Heart left ventricle (tissue), 13 donors: ENCODE measurements around the gene CYREN.

ENCODE experiments used
- POLR2A ChIP-seq, 2 donors: fragments of 450-650 bp; IDR thresholded peaks; one replicate each; pipeline ENCODE4 v1.6.1; 2017; ENCODE audit warnings: antibody characterized with exemption in 2 of 2, mild to moderate bottlenecking in 2 of 2, moderate library complexity in 2 of 2
- TF ChIP-seq, protein P1 (sequence below), 12 donors: fragments of 200-600 bp; sonication (generic) in 4 of 12; IDR thresholded peaks; one replicate each; pipeline versions ENCODE4 v1.5.0 to v1.8.0; 2018 to 2022; ENCODE audit warnings: antibody characterized with exemption in 12 of 12, mild to moderate bottlenecking in 5 of 12
- donor health status: ischemic (EF 13 %, LVEDD 7.1; RV severe dilation, severe dysfunction).
- donor health status: DM: no; HTN: yes; CAD: no.
- donor health status: DM: no; HTN: no; CAD: no.
- donor health status: ischemic (EF 25% LVEDD 6.9; RV normal size, moderate dysfunction).
- donor health status: ischemic (EF 25% LVEDD 5.7; RV mildly dilated, moderate dysfunction).
- donor health status: ischemic (EF 35%, LVEDD 5.7; RV mildly dilated, moderate dysfunction).
- donor health status: nonischemic (EF 11% LVEDD 7.7; RV severe dilation, severe dysfunction).
- donor health status: DM: yes; HTN: yes; CAD: no.
- donor health status: PGD.
- donor health status: ischemic (EF 29% LVEDD 5.4; RV normal size, mild dysfunction).
- donor health status: nonischemic (EF 23%, LVEDD 6.1; RV moderate dilation, normal function).

GRCh38 chr7:135174941-135175340 is 4.4 kb upstream of the CYREN start:
- TF ChIP-seq, protein P1, sequence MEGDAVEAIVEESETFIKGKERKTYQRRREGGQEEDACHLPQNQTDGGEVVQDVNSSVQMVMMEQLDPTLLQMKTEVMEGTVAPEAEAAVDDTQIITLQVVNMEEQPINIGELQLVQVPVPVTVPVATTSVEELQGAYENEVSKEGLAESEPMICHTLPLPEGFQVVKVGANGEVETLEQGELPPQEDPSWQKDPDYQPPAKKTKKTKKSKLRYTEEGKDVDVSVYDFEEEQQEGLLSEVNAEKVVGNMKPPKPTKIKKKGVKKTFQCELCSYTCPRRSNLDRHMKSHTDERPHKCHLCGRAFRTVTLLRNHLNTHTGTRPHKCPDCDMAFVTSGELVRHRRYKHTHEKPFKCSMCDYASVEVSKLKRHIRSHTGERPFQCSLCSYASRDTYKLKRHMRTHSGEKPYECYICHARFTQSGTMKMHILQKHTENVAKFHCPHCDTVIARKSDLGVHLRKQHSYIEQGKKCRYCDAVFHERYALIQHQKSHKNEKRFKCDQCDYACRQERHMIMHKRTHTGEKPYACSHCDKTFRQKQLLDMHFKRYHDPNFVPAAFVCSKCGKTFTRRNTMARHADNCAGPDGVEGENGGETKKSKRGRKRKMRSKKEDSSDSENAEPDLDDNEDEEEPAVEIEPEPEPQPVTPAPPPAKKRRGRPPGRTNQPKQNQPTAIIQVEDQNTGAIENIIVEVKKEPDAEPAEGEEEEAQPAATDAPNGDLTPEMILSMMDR (IDR thresholded peaks at IDR 0.05) = no peak
- TF ChIP-seq POLR2A (IDR thresholded peaks at IDR 0.05) = no peak
